Caco-2 (cell line): ENCODE measurements around the gene AMPH. TPM values are rescaled to one million over a fixed set of nuclear protein-coding genes. Genes with fewer than 3 reads are reported as not detected.

Experiments
- BruUV-seq: library from RNA; stranded (reverse); fragments of 400-500 nt; replicated peaks from 2 replicates; lab custom pipeline; 2021; lab: Mats Ljungman, UMichigan
- CTCF ChIA-PET: fragments of 300-600 bp; sonication (Branson Sonifier 250); formaldehyde crosslinking; loops from one replicate; lab custom pipeline; 2022; ENCODE audit warnings: antibody characterized with exemption; lab: Charles Lee
- POLR2A ChIA-PET: fragments of 300-600 bp; sonication (Branson Sonifier 250); formaldehyde crosslinking; loops from one replicate; lab custom pipeline; 2022; ENCODE audit warnings: antibody characterized with exemption; lab: Charles Lee
- DNase-seq, 2 experiments: peaks; one replicate each; pipeline versions ENCODE4 v3.0.0 to v3.0.0-alpha.2; 2020 to 2022
- H3K27me3 ChIP-seq: replicated peaks from 2 replicates; pipeline ENCODE4 v1.6.0; 2011; ENCODE audit warnings: low read length; ENCODE audit not compliant: control insufficient read depth, insufficient read depth
- H3K36me3 ChIP-seq: 2 replicates; pipeline ENCODE4 v1.5.1; 2011; ENCODE audit warnings: low read length; ENCODE audit not compliant: control insufficient read depth, insufficient read depth
- H3K4me1 ChIP-seq: fragments of 250-450 bp; sonication (Bioruptor Pico); 2 replicates; pipeline ENCODE4 v1.5.1; 2020; ENCODE audit warnings: mild to moderate bottlenecking
- H3K4me3 ChIP-seq: 2 replicates; pipeline ENCODE4 v1.5.1; 2011; ENCODE audit warnings: low read depth, mild to moderate bottlenecking, control low read depth, low read length
- H3K9me3 ChIP-seq: fragments of 250-450 bp; sonication (Bioruptor Pico); 2 replicates; pipeline ENCODE4 v1.5.1; 2020; ENCODE audit warnings: mild to moderate bottlenecking, moderate library complexity
- H3K27ac Mint-ChIP-seq: one replicate; pipeline ENCODE4 v1.8.0; 2022; ENCODE audit warnings: mixed read lengths; ENCODE audit not compliant: unreplicated experiment
- H3K27me3 Mint-ChIP-seq: one replicate; pipeline ENCODE4 v1.8.0; 2022; ENCODE audit warnings: mixed read lengths; ENCODE audit not compliant: insufficient read depth, unreplicated experiment
- H3K36me3 Mint-ChIP-seq: one replicate; pipeline ENCODE4 v1.8.0; 2022; ENCODE audit warnings: mild to moderate bottlenecking, mixed read lengths; ENCODE audit not compliant: insufficient read depth, unreplicated experiment
- H3K4me1 Mint-ChIP-seq: one replicate; pipeline ENCODE4 v1.8.0; 2022; ENCODE audit warnings: low read depth, mixed read lengths; ENCODE audit not compliant: unreplicated experiment
- H3K4me3 Mint-ChIP-seq: one replicate; pipeline ENCODE4 v1.8.0; 2022; ENCODE audit warnings: mild to moderate bottlenecking, moderate library complexity, mixed read lengths; ENCODE audit not compliant: unreplicated experiment
- H3K9me3 Mint-ChIP-seq: one replicate; pipeline ENCODE4 v1.8.0; 2022; ENCODE audit warnings: mixed read lengths; ENCODE audit not compliant: unreplicated experiment
- CTCF ChIP-seq, 2 experiments: fragments of 200-600 bp in 1 of 2; IDR thresholded peaks; 1 replicate in 1 of 2; 2 replicates in 1 of 2; pipeline versions ENCODE4 v1.5.1 to v1.8.0; 2011 to 2022; ENCODE audit warnings: antibody characterized with exemption in 1 of 2, control low read depth in 1 of 2, inconsistent platforms in 1 of 2, low read depth in 1 of 2, low read length in 1 of 2, mild to moderate bottlenecking in 1 of 2, moderate library complexity in 1 of 2; ENCODE audit not compliant: insufficient read depth in 1 of 2, severe bottlenecking in 1 of 2, unreplicated experiment in 1 of 2
- intact Hi-C: fragments of 100-400 bp; cut with micrococcal nuclease; formaldehyde crosslinking; loops from one replicate; pipeline ENCODE4 v1.10.0; 2022; ENCODE audit not compliant: unreplicated experiment
- total RNA-seq: library from RNA; stranded (reverse); gene quantifications from 2 replicates; pipeline ENCODE4 v1.2.3, GENCODE V29; 2022

The AMPH gene
- total RNA-seq, 1 experiment from 2014 or later: not detected

DNA sequence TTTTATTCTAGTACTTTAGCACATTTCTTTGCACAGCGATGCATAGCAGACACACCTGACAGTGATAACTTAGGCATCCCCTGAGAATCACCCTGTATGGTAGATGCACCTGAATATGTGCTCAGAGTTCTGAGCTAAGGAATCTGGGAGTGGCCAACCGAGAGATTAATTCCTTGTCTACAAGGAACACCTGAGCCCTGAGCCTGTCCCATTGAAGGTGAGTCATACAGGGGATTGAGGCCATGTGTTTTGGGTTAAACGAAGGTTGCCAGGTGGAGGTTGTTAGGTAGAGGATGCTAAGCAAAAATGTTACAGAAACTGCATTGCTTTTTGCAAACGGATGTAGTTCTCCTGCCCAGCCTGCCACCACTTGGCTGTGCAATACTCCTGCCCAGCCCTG, 128.9 kb downstream of the AMPH start:
- no peak for DNase-seq
- H3K36me3 Mint-ChIP-seq: no peaks in the 10 kb centered on the region
- intact Hi-C loops: no loop called here
- POLR2A ChIA-PET: no interaction called here
- H3K27me3 Mint-ChIP-seq: peaks cover 21% of the 10 kb centered on the region
- H3K4me1 Mint-ChIP-seq: no peaks in the 10 kb centered on the region
- Histone ChIP-seq H3K36me3 (no peaks in the 10 kb centered on the region), H3K9me3 (no peaks in the 10 kb centered on the region), H3K4me3 (no peak overlapping the region), H3K4me1 (no peaks in the 10 kb centered on the region), H3K27me3 (no peaks in the 10 kb centered on the region)
- H3K27ac Mint-ChIP-seq: no peak overlapping the region
- no peak overlapping the region for H3K4me3 Mint-ChIP-seq
- CTCF ChIA-PET: no interaction called here
- H3K9me3 Mint-ChIP-seq: no peaks in the 10 kb centered on the region
- no peak for TF ChIP-seq CTCF (IDR thresholded peaks at IDR 0.05; ENCODE audit: insufficient read depth in 1 of 2, low read depth in 1 of 2, low read length in 1 of 2, severe bottlenecking in 1 of 2, unreplicated experiment in 1 of 2)
- BruUV-seq: no TSS peak

DNA sequence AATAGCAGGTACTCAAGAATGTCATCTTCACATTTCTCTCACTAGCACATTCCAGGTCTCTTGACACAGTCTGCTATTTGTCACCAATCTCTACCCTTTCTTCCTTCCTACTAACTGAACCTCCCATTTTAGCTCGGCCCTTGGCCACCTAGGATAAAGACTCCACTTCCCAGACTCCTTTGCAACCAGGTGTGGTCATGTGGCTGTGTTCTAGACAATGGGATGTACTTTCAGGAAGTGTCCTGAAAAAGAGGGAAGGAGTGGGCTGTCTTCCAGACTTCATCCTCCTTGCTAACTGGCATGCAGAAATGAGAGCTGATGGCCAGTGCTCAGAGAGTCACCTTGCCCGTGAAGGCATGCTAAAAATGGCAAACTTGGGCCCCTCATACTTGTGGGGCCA, 139.2 kb downstream of the AMPH start:
- Mint-ChIP-seq H3K36me3 (no peaks in the 10 kb centered on the region), H3K4me1 (no peaks in the 10 kb centered on the region), H3K27ac (no peak overlapping the region), H3K4me3 (peak overlapping the region; percentile 8), H3K27me3 (peaks cover 3% of the 10 kb centered on the region), H3K9me3 (no peaks in the 10 kb centered on the region)
- Histone ChIP-seq H3K27me3 (no peaks in the 10 kb centered on the region), H3K9me3 (no peaks in the 10 kb centered on the region), H3K36me3 (no peaks in the 10 kb centered on the region), H3K4me1 (no peaks in the 10 kb centered on the region), H3K4me3 (no peak overlapping the region)
- no peak for TF ChIP-seq CTCF (IDR thresholded peaks at IDR 0.05; ENCODE audit: insufficient read depth in 1 of 2, low read depth in 1 of 2, low read length in 1 of 2, severe bottlenecking in 1 of 2, unreplicated experiment in 1 of 2)
- intact Hi-C loops: no loop called here
- BruUV-seq: no TSS peak
- peak in 1 of 2 experiments; percentile 14 for DNase-seq
- ChIA-PET CTCF (no interaction called here), POLR2A (no interaction called here)

GRCh38 chr7:38482521-38482920, 148.7 kb downstream of the AMPH start:
- ChIA-PET CTCF (no interaction called here), POLR2A (no interaction called here)
- no peaks in the 10 kb centered on the region for H3K27me3 ChIP-seq
- H3K4me1 ChIP-seq: no peaks in the 10 kb centered on the region
- Mint-ChIP-seq H3K4me3 (no peak overlapping the region), H3K27ac (no peak overlapping the region), H3K4me1 (no peaks in the 10 kb centered on the region), H3K36me3 (no peaks in the 10 kb centered on the region), H3K27me3 (peaks cover 15% of the 10 kb centered on the region), H3K9me3 (no peaks in the 10 kb centered on the region)
- no peak for TF ChIP-seq CTCF (IDR thresholded peaks at IDR 0.05; ENCODE audit: insufficient read depth in 1 of 2, low read depth in 1 of 2, low read length in 1 of 2, severe bottlenecking in 1 of 2, unreplicated experiment in 1 of 2)
- intact Hi-C loops: no loop called here
- H3K36me3 ChIP-seq: no peaks in the 10 kb centered on the region
- no TSS peak for BruUV-seq
- H3K9me3 ChIP-seq: no peaks in the 10 kb centered on the region
- DNase-seq: no peak
- no peak overlapping the region for H3K4me3 ChIP-seq
